ENCODE data around the gene TSHZ1. TPM values are rescaled to one million over a fixed set of nuclear protein-coding genes. Genes with fewer than 3 reads are reported as not detected.

Gene TSHZ1
- total RNA-seq, 2 donors from 2014 or later, result 9.6 to 12.3 TPM

DNA sequence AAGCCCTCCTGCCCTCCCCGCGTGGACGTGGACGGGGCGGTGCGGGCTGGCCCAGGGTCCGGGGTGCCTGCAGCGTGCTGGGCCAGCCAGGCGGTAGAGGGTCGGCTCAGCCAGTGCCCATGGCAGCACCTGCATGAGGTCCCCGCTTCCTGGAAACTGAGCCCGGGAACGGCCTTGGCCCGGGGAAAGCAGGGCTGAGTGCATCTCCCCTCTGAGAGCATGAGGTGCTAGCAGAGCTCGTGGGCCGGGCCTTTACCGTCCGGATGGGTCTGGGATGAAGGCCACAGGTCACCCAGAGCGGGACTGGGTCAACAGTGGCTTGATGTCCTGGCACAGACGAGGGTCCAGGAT lies 39.8 kb downstream of the TSHZ1 start:
- Mint-ChIP-seq H3K27ac (no peak overlapping the region), H3K4me1 (peaks cover 20% of the 10 kb centered on the region), H3K4me3 (no peak overlapping the region), H3K27me3 (no peaks in the 10 kb centered on the region), H3K9me3 (no peaks in the 10 kb centered on the region), H3K36me3 (ENCODE audit: low read depth) (no peaks in the 10 kb centered on the region)
- ATAC-seq (replicated peaks), result no peak

DNA sequence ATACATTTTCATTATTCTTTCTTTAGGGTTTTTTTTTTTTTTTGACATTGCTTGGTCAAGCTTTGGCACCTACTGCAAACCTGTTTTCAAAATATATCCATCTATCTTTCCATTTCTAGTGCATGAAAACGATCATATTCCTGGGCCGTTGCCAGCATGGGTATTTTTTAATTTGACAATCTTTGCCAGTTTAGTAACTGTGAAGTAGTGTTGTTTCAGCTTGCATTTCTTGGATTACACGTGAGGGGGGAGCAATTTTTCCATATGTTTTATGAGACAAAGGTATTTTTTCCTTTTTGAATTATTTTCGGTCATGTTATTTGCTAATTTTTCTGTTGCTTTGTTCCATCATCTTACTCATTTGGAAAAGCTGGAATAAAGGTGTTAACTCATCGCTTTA lies 40.9 kb downstream of the TSHZ1 start:
- H3K4me1 Mint-ChIP-seq, result peaks cover 13% of the 10 kb centered on the region
- no peaks in the 10 kb centered on the region for H3K9me3 Mint-ChIP-seq
- H3K4me3 Mint-ChIP-seq, result no peak overlapping the region
- no peaks in the 10 kb centered on the region for H3K27me3 Mint-ChIP-seq
- no peaks in the 10 kb centered on the region for H3K36me3 Mint-ChIP-seq (ENCODE audit: low read depth)
- no peak overlapping the region for H3K27ac Mint-ChIP-seq
- ATAC-seq (replicated peaks), result no peak

DNA sequence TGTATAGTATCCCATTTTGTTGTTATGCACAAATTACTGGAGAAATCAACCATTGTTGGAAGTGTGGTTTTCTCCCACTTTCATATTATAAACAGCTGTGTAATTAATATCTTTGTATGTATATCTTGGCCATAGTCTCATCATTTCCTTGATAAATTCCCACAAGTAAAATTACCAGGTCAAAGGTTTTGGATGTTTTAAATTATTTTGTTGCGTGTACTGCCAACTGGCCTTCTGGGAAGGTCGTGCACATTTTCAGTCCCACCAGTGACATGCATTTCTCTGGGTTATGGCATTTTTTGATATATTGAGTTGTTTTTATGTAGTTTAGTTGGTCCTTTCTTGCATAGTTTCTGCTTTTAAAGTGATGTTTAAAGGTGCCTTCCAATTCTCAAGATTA lies 41.5 kb downstream of the TSHZ1 start:
- no peaks in the 10 kb centered on the region for H3K9me3 Mint-ChIP-seq
- no peak for ATAC-seq (replicated peaks)
- H3K4me1 Mint-ChIP-seq, result peaks cover 9% of the 10 kb centered on the region
- H3K4me3 Mint-ChIP-seq, result no peak overlapping the region
- H3K27ac Mint-ChIP-seq, result no peak overlapping the region
- H3K27me3 Mint-ChIP-seq, result no peaks in the 10 kb centered on the region
- H3K36me3 Mint-ChIP-seq (ENCODE audit: low read depth), result no peaks in the 10 kb centered on the region

DNA sequence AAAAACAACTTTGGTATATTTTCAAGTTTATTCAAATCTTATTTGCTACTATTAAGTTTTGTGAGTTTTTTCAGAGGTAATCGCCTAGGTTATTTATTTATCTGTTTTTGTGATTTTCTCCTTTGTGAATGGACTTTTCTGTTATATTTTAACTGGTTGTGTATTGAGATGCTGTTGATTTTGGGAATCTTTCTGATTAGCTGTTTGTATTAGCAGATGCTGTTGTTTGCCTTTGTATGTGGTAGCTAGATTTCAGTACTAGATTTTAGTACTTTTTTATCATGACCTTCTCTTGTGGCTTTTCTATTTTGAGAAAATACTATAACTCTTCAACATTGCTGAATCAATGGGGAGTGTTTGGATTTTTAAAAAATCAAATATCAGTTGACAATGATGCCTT lies 42.4 kb downstream of the TSHZ1 start:
- H3K27ac Mint-ChIP-seq, result no peak overlapping the region
- H3K36me3 Mint-ChIP-seq (ENCODE audit: low read depth), result no peaks in the 10 kb centered on the region
- peaks cover 5% of the 10 kb centered on the region for H3K4me1 Mint-ChIP-seq
- ATAC-seq (replicated peaks), result no peak
- H3K27me3 Mint-ChIP-seq, result no peaks in the 10 kb centered on the region
- no peak overlapping the region for H3K4me3 Mint-ChIP-seq
- no peaks in the 10 kb centered on the region for H3K9me3 Mint-ChIP-seq

DNA sequence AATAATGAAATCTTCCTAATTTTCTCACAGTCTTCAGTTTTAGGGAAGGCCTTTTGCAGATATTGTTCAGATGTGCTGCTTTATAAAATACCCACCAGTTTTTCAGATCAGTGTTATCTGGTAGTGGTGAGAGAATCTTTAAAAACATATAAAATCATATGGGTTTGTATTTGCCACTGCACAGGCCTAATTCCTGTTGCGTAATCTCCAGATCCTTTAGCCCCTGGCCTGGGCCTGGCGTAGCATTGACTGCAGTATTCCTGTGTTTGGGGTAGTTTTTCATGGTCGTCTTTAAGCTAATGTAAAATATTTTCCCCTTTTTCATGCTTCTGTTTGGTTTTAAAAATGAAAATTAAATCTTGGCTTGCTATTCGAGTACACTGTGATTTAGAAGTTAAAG lies 43.2 kb downstream of the TSHZ1 start:
- H3K4me3 Mint-ChIP-seq, result no peak overlapping the region
- no peak for ATAC-seq (replicated peaks)
- H3K27ac Mint-ChIP-seq, result no peak overlapping the region
- no peaks in the 10 kb centered on the region for H3K36me3 Mint-ChIP-seq (ENCODE audit: low read depth)
- H3K9me3 Mint-ChIP-seq, result no peaks in the 10 kb centered on the region
- H3K4me1 Mint-ChIP-seq, result peaks cover 5% of the 10 kb centered on the region
- H3K27me3 Mint-ChIP-seq, result no peaks in the 10 kb centered on the region

DNA sequence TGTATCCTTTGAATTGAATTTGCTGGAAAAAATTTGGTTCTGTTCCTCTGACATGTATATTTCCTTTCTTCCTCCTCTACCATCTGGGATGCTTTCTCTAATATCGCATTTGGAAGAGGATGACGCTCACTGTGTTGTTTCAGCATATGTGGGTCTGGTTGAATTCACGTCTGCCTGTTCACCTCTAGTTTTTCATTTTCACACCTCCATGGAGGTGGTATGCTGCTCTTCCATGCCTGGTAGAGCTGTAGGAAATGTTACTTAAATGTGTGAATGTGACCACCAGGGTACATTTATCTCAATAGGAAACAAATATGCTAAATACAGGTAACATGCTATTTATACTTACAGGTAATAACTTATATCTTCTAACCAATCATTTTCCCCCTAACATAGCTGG lies 44.5 kb downstream of the TSHZ1 start:
- Mint-ChIP-seq H3K36me3 (ENCODE audit: low read depth) (no peaks in the 10 kb centered on the region), H3K27me3 (no peaks in the 10 kb centered on the region), H3K27ac (no peak overlapping the region), H3K4me1 (peaks cover 5% of the 10 kb centered on the region), H3K9me3 (no peaks in the 10 kb centered on the region), H3K4me3 (no peak overlapping the region)
- no peak for ATAC-seq (replicated peaks)

DNA sequence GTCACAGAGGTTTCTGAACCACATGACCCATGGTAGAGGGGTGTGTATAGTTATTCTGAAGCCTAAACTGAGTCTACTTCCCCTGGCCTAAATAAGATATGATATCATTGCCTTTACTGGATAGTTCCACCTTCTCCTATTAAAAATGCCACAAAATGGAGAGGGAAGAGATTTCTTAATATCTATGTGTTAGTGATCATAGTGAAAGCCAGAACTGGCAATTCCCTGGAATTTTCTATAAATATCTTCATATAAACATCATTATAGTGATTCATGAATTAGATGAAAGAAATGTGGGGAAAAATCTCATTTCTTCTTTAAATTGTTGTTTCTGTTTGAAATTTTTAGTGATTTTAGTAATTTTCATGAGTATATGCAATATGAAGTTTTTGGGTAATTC lies 45.8 kb downstream of the TSHZ1 start:
- ATAC-seq (replicated peaks), result no peak

DNA sequence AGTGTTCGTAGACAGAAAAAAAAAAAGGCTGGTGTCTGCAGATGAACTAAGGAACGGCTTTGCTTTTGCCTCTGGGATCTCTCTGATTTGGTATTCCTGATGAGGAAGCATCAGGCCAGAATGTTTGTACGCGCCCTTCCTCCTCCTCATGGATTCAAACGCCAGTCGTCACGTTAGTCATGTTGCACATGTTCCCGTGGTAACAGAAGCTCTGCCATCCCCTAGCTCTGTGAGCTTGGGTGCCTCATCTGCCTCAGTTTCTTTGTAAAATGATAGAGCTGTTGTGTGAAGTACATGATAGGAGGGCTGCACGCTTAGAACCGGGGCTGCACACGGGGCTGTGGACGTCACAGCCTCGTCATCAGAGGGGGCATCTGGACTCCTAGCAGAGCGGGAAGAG lies 47.0 kb downstream of the TSHZ1 start:
- Mint-ChIP-seq H3K27me3 (no peaks in the 10 kb centered on the region), H3K4me1 (peaks cover 14% of the 10 kb centered on the region), H3K9me3 (no peaks in the 10 kb centered on the region), H3K36me3 (ENCODE audit: low read depth) (no peaks in the 10 kb centered on the region), H3K27ac (peak overlapping the region; percentile 53), H3K4me3 (no peak overlapping the region)
- ATAC-seq (replicated peaks), result no peak

More for the DNA sequence above, 45.8 kb downstream of the TSHZ1 start:
- Mint-ChIP-seq H3K4me1 (peaks cover 6% of the 10 kb centered on the region), H3K36me3 (ENCODE audit: low read depth) (no peaks in the 10 kb centered on the region), H3K27me3 (no peaks in the 10 kb centered on the region), H3K4me3 (no peak overlapping the region), H3K9me3 (no peaks in the 10 kb centered on the region), H3K27ac (no peak overlapping the region)

DNA sequence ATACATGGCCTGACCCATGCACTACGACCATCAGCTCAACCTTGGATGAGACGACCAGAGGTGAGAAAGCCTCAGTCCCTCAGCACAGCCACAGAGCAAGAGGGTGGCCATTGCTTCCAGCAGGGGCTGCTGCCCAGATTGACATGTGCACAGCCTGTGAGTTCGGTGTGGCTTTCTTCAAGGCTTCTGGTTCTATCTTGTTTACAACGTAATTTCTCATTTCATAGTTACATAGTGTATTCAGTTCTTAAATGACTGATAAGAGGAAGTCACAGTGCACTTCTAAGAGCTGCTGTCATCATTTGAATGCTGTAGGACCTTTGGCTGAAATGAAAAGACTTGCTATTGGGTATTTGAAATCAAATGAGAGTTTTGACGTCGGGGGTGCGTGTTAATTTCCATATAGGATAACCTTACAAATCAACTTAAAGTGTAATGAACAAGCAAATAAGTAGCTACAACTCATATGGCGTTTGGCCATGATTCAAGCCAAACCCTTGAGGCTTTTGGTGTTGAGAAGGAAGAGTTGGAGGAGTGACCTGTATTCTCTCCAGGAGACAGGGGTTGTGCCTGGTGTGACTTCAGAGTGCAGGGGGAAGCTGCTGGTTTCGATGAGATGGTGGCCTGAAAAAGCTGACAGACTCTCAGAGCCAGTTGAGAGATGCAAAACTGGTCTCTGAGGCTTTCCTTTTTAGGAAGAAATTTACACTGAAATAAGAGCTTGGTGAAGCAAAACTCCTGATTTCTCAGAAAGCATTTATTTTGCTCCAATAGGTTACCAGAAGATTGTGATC lies 51.0 kb downstream of the TSHZ1 start:
- Mint-ChIP-seq H3K4me1 (peaks cover 12% of the 10 kb centered on the region), H3K9me3 (no peaks in the 10 kb centered on the region), H3K36me3 (ENCODE audit: low read depth) (no peaks in the 10 kb centered on the region), H3K4me3 (peak overlapping the region; percentile 43), H3K27ac (peak overlapping the region; percentile 83), H3K27me3 (no peaks in the 10 kb centered on the region)
- peak; percentile 90 for ATAC-seq (replicated peaks)

DNA sequence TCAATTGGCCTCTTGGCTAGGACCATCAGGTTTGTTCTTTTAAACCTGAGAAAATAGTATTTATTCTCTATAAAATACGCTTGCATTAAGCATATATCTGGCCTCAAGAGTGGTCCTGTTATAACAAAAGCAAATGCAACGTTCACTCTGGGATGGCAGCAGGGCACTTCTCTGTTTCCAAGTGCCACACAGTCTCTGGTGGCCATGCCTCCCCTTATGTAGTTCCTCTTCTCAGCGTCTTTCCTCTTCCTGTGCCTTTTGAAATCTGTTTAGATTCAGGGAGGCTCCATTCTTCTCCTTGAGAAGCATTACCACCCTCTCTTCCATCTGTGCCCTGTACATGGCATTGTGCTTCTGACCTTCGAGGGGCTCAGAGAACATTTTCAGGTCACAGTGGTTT lies 51.9 kb downstream of the TSHZ1 start:
- Mint-ChIP-seq H3K27me3 (no peaks in the 10 kb centered on the region), H3K27ac (no peak overlapping the region), H3K4me3 (no peak overlapping the region), H3K4me1 (peaks cover 16% of the 10 kb centered on the region), H3K9me3 (no peaks in the 10 kb centered on the region), H3K36me3 (ENCODE audit: low read depth) (no peaks in the 10 kb centered on the region)
- no peak for ATAC-seq (replicated peaks)

DNA sequence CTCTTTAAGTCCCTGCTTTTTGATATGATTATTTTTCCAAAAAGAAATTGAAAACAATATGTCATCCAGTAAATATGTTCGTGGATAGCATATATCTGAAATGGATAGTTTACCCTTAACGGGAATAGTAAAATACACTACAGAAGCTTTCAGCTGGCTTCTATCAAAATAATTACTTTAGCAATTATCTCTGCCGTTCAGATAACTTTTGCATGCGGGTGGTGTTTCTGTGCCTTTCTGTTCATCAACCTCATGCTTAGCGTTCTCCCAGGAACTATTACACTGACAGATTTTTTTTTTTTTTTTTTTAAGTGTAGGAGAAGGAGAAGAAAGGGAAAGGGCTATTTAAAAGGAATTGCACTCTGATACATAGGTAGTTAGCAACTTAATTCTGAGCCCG lies 53.6 kb downstream of the TSHZ1 start:
- H3K27ac Mint-ChIP-seq, result no peak overlapping the region
- H3K27me3 Mint-ChIP-seq, result no peaks in the 10 kb centered on the region
- no peak overlapping the region for H3K4me3 Mint-ChIP-seq
- H3K4me1 Mint-ChIP-seq, result peaks cover 17% of the 10 kb centered on the region
- no peaks in the 10 kb centered on the region for H3K9me3 Mint-ChIP-seq
- no peaks in the 10 kb centered on the region for H3K36me3 Mint-ChIP-seq (ENCODE audit: low read depth)
- no peak for ATAC-seq (replicated peaks)

DNA sequence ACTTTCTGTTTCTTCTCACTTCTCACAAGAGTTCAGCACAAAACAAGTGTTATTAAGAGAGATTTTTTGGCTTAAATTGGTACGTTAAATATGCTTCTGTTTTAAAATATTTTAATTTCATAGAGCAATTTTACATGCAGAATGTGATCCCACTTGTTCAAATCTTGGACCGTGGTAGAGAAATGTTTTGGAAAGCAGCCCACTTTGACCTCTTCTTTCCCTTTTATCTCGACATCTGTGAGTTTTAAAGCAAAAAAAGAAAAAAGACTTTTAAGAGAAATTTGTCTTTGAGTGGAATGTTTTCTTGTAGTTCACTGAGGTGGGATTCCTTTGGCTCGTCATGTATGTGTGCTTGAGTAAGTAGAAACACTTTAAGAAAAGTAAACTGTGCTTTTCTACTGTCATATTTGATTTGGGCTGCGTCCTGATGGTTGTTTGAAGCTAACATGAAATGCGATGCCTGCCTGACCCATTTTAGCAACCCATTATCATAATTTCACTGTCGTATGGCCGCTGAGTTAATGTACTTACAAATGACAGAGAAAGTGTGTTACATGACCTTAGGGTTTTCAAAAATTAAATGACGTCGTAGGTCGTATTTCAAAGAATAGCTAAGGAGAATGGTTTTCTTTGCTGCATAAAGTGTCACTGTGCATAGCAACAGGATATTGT lies 54.5 kb downstream of the TSHZ1 start:
- H3K36me3 Mint-ChIP-seq (ENCODE audit: low read depth), result no peaks in the 10 kb centered on the region
- ATAC-seq (replicated peaks), result no peak
- H3K27ac Mint-ChIP-seq, result no peak overlapping the region
- H3K27me3 Mint-ChIP-seq, result no peaks in the 10 kb centered on the region
- H3K4me3 Mint-ChIP-seq, result no peak overlapping the region
- no peaks in the 10 kb centered on the region for H3K9me3 Mint-ChIP-seq
- peaks cover 17% of the 10 kb centered on the region for H3K4me1 Mint-ChIP-seq

DNA sequence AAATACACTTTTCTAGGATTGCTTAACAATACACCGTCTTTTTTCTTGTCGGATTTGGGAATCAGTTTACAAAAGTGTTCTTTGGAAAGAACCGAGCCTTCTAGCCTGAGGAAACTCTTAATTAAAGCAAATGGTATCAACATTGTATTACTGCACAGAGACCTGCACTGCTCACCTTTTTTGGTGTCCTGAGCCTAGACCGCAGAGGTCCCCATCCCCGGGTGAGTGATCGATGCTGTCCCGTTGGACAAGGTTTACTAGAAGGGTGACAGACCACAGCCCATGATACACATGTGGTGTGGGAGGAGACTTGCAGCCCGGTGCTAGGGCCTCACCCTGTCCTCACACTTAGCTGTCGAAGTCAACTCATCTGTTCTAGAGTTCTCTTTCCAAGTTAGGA lies 55.3 kb downstream of the TSHZ1 start:
- no peak overlapping the region for H3K4me3 Mint-ChIP-seq
- peaks cover 17% of the 10 kb centered on the region for H3K4me1 Mint-ChIP-seq
- H3K9me3 Mint-ChIP-seq, result no peaks in the 10 kb centered on the region
- H3K27me3 Mint-ChIP-seq, result no peaks in the 10 kb centered on the region
- no peaks in the 10 kb centered on the region for H3K36me3 Mint-ChIP-seq (ENCODE audit: low read depth)
- ATAC-seq (replicated peaks), result no peak
- peak overlapping the region; percentile 30 for H3K27ac Mint-ChIP-seq

DNA sequence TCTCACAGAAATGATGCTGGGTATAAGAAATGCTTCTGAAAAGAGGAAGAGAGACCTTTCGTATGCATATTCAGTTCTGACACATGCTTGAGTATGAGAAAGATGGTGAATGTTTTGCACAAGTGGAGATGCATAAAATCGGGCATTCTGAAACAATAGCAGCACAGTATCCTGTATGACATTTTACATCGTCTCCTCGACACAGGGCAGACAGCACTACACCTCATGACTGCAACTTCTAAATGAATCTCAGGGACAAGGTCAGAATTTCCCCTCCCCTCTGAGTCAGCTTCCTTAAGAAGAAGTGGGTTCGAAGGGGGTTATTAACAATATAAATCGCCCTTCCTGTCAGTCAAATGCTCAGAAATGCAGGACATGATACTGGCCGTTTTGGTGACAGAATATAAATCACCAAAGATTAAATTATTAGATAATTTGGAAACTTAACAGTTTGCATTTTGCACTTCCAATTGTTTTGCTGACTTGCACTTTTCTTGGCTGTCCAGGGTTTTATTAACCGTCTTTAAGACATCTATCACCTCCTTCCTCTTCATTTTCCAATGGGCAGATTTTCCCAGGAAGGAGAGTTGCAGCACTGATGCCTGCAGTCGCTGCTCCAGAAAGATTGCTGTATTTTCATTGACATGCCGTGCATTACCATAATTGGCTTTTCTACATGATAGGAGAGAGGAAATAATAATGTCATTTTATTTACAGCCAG lies 57.2 kb downstream of the TSHZ1 start:
- H3K36me3 Mint-ChIP-seq (ENCODE audit: low read depth), result no peaks in the 10 kb centered on the region
- peak; percentile 60 for ATAC-seq (replicated peaks)
- H3K4me3 Mint-ChIP-seq, result no peak overlapping the region
- H3K27ac Mint-ChIP-seq, result peak overlapping the region; percentile 10
- H3K4me1 Mint-ChIP-seq, result peaks cover 11% of the 10 kb centered on the region
- no peaks in the 10 kb centered on the region for H3K27me3 Mint-ChIP-seq
- no peaks in the 10 kb centered on the region for H3K9me3 Mint-ChIP-seq

DNA sequence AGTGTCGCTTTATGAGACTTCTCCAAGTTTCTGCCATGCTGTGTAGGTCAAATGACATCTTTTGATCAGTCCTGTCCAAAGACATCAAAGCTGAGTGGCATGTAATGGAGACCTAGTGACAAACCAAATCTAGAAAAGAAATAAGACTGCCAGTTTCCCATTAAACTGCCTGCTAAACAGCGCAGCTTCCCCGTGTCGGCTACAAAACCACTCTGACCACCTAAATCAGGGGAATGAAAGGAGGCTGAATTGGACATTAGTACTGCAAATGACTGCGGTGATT lies 57.7 kb downstream of the TSHZ1 start:
- Mint-ChIP-seq H3K9me3 (no peaks in the 10 kb centered on the region), H3K27ac (no peak overlapping the region), H3K4me1 (peaks cover 11% of the 10 kb centered on the region), H3K36me3 (ENCODE audit: low read depth) (no peaks in the 10 kb centered on the region), H3K27me3 (no peaks in the 10 kb centered on the region), H3K4me3 (no peak overlapping the region)
- no peak for ATAC-seq (replicated peaks)

Measured in activated T-helper 17 cell treated with anti-CD3 and anti-CD28 coated beads, Interleukin-2, amount 50 U/mL, for 72 hours (primary cell).